GM06990 (cell line): ENCODE data around the gene LRIF1.

ENCODE experiments used
- DNase-seq: peaks from one replicate; pipeline ENCODE4 v3.0.0-alpha.2; 2011; ENCODE audit not compliant: insufficient read length; ENCODE audit errors: extremely low read depth
- H3K27me3 ChIP-seq: replicated peaks from 2 replicates; pipeline ENCODE4 v1.6.0; 2011; ENCODE audit warnings: low read length; ENCODE audit not compliant: control insufficient read depth, insufficient read depth
- H3K36me3 ChIP-seq: 2 replicates; pipeline ENCODE4 v1.5.1; 2011; ENCODE audit warnings: low read length; ENCODE audit not compliant: control insufficient read depth, insufficient read depth
- H3K4me3 ChIP-seq: replicated peaks from 2 replicates; pipeline ENCODE4 v1.5.1; 2011; ENCODE audit warnings: low read depth, mild to moderate bottlenecking, control low read depth, low read length
- CTCF ChIP-seq: IDR thresholded peaks from 2 replicates; pipeline ENCODE4 v1.5.1; 2011; ENCODE audit warnings: low read length, control low read depth, mild to moderate bottlenecking, inconsistent platforms; ENCODE audit not compliant: insufficient read depth, poor library complexity, severe bottlenecking

LRIF1 gene

GRCh38 chr1:110964455-110964903 is 757 bp upstream of the LRIF1 start:
- Histone ChIP-seq H3K27me3 (no peaks in the 10 kb centered on the region), H3K36me3 (no peaks in the 10 kb centered on the region), H3K4me3 (peak overlapping the region; percentile 79)
- DNase-seq = no peak
- TF ChIP-seq CTCF = no peak

GRCh38 chr1:110962892-110963690 is 631 bp downstream of the LRIF1 start:
- peak; percentile 82 for DNase-seq
- Histone ChIP-seq H3K4me3 (peak overlapping the region; percentile 79), H3K27me3 (no peaks in the 10 kb centered on the region), H3K36me3 (no peaks in the 10 kb centered on the region)
- no peak for TF ChIP-seq CTCF

GRCh38 chr1:110961902-110962301 is 1.8 kb downstream of the LRIF1 start:
- TF ChIP-seq CTCF = no peak
- no peaks in the 10 kb centered on the region for H3K27me3 ChIP-seq
- H3K36me3 ChIP-seq = no peaks in the 10 kb centered on the region
- DNase-seq = no peak
- H3K4me3 ChIP-seq = peak overlapping the region; percentile 17

GRCh38 chr1:110960777-110961420 is 2.8 kb downstream of the LRIF1 start:
- no peaks in the 10 kb centered on the region for H3K36me3 ChIP-seq

GRCh38 chr1:110957798-110958197 is 5.9 kb downstream of the LRIF1 start:
- Histone ChIP-seq H3K36me3 (no peaks in the 10 kb centered on the region; the same call in 1 of the 2 replicates), H3K27me3 (no peaks in the 10 kb centered on the region), H3K4me3 (no peak overlapping the region)
- TF ChIP-seq CTCF = no peak
- DNase-seq = no peak

More at GRCh38 chr1:110960777-110961420, 2.8 kb downstream of the LRIF1 start:
- H3K4me3 ChIP-seq = no peak overlapping the region
- no peak for DNase-seq
- no peak for TF ChIP-seq CTCF
- H3K27me3 ChIP-seq = no peaks in the 10 kb centered on the region
